Peyer's patch (tissue), 4 donors: Measurements from ENCODE around the gene ARHGEF39. TPM values are rescaled to one million over a fixed set of nuclear protein-coding genes. Genes with fewer than 3 reads are reported as not detected.

Source experiments
- DNase-seq, 3 donors: peaks; one replicate each; pipeline ENCODE4 v3.0.0-alpha.2; 2017 to 2019
- H3K27ac ChIP-seq, 4 donors: fragments of 200-600 bp; sonication (generic); one replicate each; pipeline ENCODE4 v1.5.1; 2016 to 2019
- H3K27me3 ChIP-seq, 2 donors: fragments of 200-600 bp; sonication (generic); one replicate each; pipeline ENCODE4 v1.5.1; 2019
- H3K36me3 ChIP-seq, 3 donors: fragments of 200-600 bp; sonication (generic); one replicate each; pipeline ENCODE4 v1.5.1; 2016 to 2019
- H3K4me1 ChIP-seq, 4 donors: fragments of 200-600 bp; sonication (generic); one replicate each; pipeline ENCODE4 v1.5.1; 2016 to 2019
- H3K4me3 ChIP-seq, 4 donors: fragments of 200-600 bp; sonication (generic); 1 replicate in 3 of 4; 2 replicates in 1 of 4; pipeline ENCODE4 v1.5.1; 2016 to 2019; ENCODE audit warnings: mild to moderate bottlenecking in 1 of 4
- H3K9me3 ChIP-seq, 4 donors: fragments of 200-600 bp; sonication (generic); one replicate each; pipeline ENCODE4 v1.5.1; 2016 to 2019; ENCODE audit warnings: mild to moderate bottlenecking in 1 of 4
- POLR2A ChIP-seq, 2 donors: fragments of 450-650 bp; IDR thresholded peaks; one replicate each; pipeline ENCODE4 v1.5.1; 2017; ENCODE audit warnings: antibody characterized with exemption in 2 of 2, mild to moderate bottlenecking in 2 of 2, moderate library complexity in 2 of 2
- total RNA-seq, 4 donors: library from RNA; depleted of rRNA; stranded (reverse); fragments of >200 nt; gene quantifications; one replicate each; pipeline ENCODE4 v1.1.0, GENCODE V29; 2016
- TF ChIP-seq, protein P1 (sequence below), 6 experiments: fragments of 450-650 bp in 4 of 6; fragments of 200-600 bp in 2 of 6; sonication (generic) in 1 of 6; IDR thresholded peaks; one replicate each; pipeline ENCODE4 v1.5.1; 2017 to 2019; ENCODE audit warnings: antibody characterized with exemption in 6 of 6, mild to moderate bottlenecking in 3 of 6, moderate library complexity in 1 of 6

ARHGEF39 gene
- total RNA-seq, 4 donors from 2014 or later = 1.9 to 19.8 (median 4.8) TPM

GRCh38 chr9:35683323-35683722 lies 18.3 kb upstream of the ARHGEF39 start:
- peaks cover 0 to 8% (median 0%) of the 10 kb centered on the region in 3 donors for H3K36me3 ChIP-seq
- no peak overlapping the region for H3K4me3 ChIP-seq
- peak overlapping the region in 1 of 4 donors; percentile 5 for H3K27ac ChIP-seq
- no peaks in the 10 kb centered on the region for H3K27me3 ChIP-seq
- H3K9me3 ChIP-seq = no peaks in the 10 kb centered on the region
- no peak for TF ChIP-seq POLR2A (IDR thresholded peaks at IDR 0.05)
- TF ChIP-seq, protein P1, sequence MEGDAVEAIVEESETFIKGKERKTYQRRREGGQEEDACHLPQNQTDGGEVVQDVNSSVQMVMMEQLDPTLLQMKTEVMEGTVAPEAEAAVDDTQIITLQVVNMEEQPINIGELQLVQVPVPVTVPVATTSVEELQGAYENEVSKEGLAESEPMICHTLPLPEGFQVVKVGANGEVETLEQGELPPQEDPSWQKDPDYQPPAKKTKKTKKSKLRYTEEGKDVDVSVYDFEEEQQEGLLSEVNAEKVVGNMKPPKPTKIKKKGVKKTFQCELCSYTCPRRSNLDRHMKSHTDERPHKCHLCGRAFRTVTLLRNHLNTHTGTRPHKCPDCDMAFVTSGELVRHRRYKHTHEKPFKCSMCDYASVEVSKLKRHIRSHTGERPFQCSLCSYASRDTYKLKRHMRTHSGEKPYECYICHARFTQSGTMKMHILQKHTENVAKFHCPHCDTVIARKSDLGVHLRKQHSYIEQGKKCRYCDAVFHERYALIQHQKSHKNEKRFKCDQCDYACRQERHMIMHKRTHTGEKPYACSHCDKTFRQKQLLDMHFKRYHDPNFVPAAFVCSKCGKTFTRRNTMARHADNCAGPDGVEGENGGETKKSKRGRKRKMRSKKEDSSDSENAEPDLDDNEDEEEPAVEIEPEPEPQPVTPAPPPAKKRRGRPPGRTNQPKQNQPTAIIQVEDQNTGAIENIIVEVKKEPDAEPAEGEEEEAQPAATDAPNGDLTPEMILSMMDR (IDR thresholded peaks at IDR 0.05) = no peak
- no peak for DNase-seq
- H3K4me1 ChIP-seq = peaks cover 0 to 3% (median 0%) of the 10 kb centered on the region in 4 donors

- H3K4me3 ChIP-seq = no peak overlapping the region
- H3K36me3 ChIP-seq = peaks cover 0 to 8% (median 0%) of the 10 kb centered on the region in 3 donors
- no peaks in the 10 kb centered on the region for H3K4me1 ChIP-seq
- H3K27me3 ChIP-seq = no peaks in the 10 kb centered on the region
- DNase-seq = no peak
- H3K9me3 ChIP-seq = no peaks in the 10 kb centered on the region
- no peak for TF ChIP-seq POLR2A (IDR thresholded peaks at IDR 0.05)
- TF ChIP-seq, protein P1 (IDR thresholded peaks at IDR 0.05) = no peak
- H3K27ac ChIP-seq = peak overlapping the region in 1 of 4 donors; percentile 28
These were observed 17.7 kb upstream of the ARHGEF39 start for GRCh38 chr9:35682520-35683315.

- H3K4me1 ChIP-seq = no peaks in the 10 kb centered on the region
- H3K9me3 ChIP-seq = no peaks in the 10 kb centered on the region
- peak overlapping the region in 1 of 4 donors; percentile 27 for H3K27ac ChIP-seq
- peaks cover 0 to 8% (median 0%) of the 10 kb centered on the region in 3 donors for H3K36me3 ChIP-seq
- no peaks in the 10 kb centered on the region for H3K27me3 ChIP-seq
- H3K4me3 ChIP-seq = no peak overlapping the region
- no peak for DNase-seq
- TF ChIP-seq, protein P1 (IDR thresholded peaks at IDR 0.05) = no peak
- TF ChIP-seq POLR2A (IDR thresholded peaks at IDR 0.05) = no peak
These were observed 17.1 kb upstream of the ARHGEF39 start for GRCh38 chr9:35682051-35682450.

GRCh38 chr9:35681341-35682002 lies 16.5 kb upstream of the ARHGEF39 start:
- Histone ChIP-seq H3K27ac (peak overlapping the region in 2 of 4 donors; percentile 27 to 52), H3K4me3 (no peak overlapping the region), H3K36me3 (peaks cover 0 to 8% (median 0%) of the 10 kb centered on the region in 3 donors), H3K4me1 (no peaks in the 10 kb centered on the region), H3K27me3 (no peaks in the 10 kb centered on the region), H3K9me3 (no peaks in the 10 kb centered on the region)
- TF ChIP-seq, protein P1 (IDR thresholded peaks at IDR 0.05) = no peak
- TF ChIP-seq POLR2A (IDR thresholded peaks at IDR 0.05) = no peak
- DNase-seq = no peak

DNA sequence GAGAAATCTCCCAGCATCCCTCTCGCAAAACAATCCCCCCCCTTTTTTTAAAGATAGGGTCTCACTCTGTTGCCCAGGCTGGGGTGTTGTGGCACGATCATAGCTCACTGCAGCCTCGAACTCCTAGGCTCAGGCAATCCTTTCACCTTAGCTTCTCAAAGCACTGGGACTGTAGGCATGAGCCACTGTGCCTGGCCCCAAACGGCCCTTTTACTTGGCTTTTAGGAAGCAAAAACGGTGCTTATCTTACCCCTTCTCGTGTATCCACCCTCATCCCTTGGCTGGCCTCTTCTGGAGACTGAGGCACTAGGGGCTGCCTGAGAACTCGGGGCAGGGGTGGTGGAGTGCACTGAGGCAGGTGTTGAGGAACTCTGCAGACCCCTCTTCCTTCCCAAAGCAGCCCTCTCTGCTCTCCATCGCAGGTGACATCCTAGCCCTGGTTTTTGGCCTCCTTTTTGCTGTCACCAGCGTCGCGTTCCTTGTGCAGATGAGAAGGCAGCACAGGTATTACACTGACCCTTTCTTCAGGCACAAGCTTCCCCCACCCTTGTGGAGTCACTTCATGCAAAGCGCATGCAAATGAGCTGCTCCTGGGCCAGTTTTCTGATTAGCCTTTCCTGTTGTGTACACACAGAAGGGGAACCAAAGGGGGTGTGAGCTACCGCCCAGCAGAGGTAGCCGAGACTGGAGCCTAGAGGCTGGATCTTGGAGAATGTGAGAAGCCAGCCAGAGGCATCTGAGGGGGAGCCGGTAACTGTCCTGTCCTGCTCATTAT lies 15.5 kb upstream of the ARHGEF39 start:
- Histone ChIP-seq H3K27ac (peak overlapping the region in 1 of 4 donors; percentile 52), H3K27me3 (no peaks in the 10 kb centered on the region), H3K36me3 (peaks cover 0 to 7% (median 0%) of the 10 kb centered on the region in 3 donors), H3K9me3 (no peaks in the 10 kb centered on the region), H3K4me1 (peaks cover 0 to 8% (median 3%) of the 10 kb centered on the region in 4 donors), H3K4me3 (no peak overlapping the region)
- TF ChIP-seq, protein P1 (IDR thresholded peaks at IDR 0.05) = no peak
- TF ChIP-seq POLR2A (IDR thresholded peaks at IDR 0.05) = no peak
- peak in 2 of 3 donors; percentile 68 to 73 for DNase-seq
